Activated T-cell treated with anti-CD3 and anti-CD28 coated beads for 24 hours (primary cell): ENCODE data around the gene SIGLEC1.

Experiments
- DNase-seq: peaks from one replicate; pipeline ENCODE4 v3.0.0-alpha.2; 2020; ENCODE audit warnings: low read depth

The SIGLEC1 gene

DNA sequence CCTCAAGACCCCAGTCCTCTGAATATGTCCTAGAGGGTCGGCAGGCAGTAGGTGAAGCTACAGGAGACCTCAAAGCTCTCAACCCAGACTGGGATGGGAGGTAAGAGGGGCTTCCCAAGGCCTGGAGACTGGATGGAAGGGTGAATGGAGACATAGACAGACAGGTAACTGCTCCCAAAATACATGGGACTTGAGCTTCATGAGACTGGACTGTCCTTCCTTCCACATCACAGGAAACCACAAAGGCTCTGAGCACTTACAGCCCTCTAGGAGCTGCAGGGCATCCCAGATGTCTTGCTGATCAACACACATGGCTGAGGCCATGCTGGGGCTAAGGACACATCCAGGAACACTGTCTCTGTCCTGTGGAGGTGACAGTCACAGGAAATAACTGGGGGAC, 31.6 kb upstream of the SIGLEC1 start:
- no peak for DNase-seq

DNA sequence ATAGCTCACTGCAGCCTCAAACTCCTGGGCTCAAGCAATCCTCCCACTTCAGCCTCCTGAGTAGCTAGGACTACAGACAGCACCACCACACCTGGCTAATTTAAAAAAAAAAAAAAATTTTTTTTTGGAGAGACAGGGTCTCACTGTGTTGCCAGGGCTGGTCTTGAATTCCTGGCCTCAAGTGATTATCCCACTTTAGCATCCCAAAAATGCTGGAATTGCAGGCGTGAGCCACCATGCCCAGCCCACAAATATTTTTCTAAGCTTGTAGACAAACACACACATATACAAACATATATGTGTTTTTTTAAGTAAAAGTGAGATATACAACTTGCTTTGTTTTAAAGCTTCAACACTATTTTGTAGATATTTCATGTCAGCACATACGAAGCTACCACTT, 30.9 kb upstream of the SIGLEC1 start:
- DNase-seq, result no peak

DNA sequence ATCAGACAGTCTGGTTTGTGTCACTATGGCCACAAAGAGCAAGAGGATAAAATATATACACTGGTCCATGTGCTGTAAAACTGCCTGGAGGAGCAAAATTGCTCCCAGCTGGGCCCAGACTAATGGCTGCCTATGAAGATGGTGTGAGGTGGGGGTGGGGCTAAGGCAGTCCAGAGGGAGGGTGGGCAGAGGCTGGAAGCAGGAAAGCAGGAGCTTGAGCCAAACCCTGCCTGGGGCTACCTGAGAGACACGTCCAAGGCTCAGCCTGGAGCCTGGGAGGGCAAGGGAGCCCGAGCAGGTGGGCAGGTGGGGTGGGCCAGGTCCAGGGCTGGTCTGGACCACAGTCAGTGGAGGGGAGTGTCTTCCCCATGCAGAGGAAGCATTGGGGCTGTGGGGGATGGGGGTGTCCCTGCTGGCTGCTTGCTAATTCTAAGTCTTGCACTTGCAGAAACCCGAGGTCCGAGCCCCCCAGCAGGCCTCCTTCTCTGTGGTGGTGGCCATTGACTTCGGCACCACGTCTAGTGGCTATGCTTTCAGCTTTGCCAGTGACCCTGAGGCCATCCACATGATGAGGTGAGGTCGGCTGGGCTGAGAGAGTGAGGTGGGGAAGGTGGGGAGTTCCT, 29.5 kb upstream of the SIGLEC1 start:
- no peak for DNase-seq

DNA sequence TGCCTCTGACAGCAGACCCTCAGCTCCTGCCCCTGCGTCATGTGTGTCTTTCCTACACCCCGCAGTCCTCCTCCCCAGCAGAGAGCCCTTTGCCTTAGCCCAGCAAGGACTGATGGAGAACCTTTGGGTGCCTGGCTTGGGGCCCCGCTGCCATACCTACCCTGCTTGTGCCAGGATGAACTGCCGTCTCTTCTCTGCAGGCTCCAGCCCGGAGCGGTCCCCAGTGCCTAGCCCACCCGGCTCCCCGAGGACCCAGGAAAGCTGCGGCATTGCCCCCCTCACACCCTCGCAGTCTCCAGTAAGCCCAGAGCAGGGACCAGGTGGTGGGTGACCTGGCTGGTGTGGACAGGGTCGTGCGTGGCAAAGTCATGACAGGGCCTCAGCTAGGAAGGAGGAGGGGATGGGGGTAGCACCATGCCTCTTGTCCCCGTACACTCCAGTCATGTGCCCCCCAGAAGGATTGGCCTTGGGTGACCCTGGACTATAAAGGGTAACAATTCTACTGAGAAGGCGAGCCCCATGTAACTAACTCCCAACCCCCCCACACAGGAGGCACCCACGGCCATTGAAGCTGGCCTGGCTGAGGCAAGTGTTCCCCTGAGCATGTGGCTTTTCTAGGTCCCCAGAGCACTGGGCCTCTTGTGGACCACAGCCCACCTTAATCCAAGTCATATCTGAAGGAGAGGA, 28.4 kb upstream of the SIGLEC1 start:
- no peak for DNase-seq

DNA sequence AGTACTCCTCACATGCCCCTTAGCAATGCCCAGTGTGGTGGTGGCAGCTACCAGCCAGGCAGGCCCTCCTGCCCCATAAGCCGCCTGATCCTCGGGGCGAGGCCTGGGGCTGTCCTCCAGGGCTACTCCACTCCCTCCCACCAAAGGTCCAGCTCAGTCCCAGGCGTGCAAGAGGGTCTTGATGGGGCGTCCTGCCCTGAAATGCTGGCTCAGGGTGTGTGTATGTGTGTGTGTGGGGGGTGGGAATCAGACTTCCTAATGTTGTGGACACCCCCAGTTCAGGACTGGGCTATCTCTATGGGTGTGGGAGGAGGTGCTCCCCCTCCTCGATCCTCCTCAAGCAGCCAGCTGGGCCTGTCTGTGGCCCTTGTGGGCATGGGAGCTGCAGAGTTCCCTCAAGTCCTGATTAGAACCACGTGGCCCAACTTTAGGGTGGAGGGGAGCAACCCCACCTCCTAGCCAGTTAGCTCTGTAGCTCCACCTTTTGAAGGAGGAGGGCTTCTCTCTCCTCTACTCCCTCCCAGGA, 27.6 kb upstream of the SIGLEC1 start:
- DNase-seq, result no peak

DNA sequence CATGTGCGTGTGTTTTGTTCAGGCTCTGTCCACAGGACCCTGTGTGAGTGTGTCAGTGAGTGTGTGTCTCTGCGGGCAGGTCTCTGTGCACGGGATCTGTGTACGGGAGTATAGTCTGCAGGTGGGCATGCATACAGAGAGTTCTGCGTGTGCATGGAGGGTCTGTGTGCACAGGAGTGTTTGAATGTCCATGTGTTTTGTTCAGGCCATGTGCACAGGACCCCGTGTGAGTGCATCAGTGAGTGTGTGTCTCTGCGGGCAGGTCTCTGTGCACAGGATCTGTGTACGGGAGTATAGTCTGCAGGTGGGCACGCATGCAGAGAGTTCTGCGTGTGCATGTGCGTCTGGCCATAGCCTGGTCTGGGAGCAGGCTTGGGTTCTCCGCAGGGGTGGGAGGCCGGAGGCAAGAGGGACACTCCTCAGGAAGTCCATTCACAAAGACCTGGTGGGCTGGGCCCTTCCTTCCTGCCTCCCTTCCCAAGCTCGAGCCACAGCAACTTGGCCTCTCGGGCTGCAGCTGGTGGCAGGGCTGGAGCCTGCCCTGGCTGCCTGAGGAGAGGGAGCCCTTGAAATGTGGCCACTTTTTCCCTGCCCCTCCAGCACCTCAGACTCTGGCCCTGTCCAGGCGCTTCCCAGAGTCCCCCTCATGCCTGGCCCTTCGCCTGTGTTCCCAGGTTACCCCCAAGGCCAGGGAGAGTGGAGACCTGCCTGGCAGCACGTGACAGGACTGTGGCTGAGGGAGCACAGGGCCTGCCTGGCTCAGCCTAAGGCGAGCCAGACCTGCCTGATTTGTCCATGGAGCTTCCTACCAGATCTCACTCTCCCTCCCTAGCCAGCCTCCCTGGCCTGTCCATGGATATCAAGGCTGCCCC, 26.9 kb upstream of the SIGLEC1 start:
- no peak for DNase-seq

DNA sequence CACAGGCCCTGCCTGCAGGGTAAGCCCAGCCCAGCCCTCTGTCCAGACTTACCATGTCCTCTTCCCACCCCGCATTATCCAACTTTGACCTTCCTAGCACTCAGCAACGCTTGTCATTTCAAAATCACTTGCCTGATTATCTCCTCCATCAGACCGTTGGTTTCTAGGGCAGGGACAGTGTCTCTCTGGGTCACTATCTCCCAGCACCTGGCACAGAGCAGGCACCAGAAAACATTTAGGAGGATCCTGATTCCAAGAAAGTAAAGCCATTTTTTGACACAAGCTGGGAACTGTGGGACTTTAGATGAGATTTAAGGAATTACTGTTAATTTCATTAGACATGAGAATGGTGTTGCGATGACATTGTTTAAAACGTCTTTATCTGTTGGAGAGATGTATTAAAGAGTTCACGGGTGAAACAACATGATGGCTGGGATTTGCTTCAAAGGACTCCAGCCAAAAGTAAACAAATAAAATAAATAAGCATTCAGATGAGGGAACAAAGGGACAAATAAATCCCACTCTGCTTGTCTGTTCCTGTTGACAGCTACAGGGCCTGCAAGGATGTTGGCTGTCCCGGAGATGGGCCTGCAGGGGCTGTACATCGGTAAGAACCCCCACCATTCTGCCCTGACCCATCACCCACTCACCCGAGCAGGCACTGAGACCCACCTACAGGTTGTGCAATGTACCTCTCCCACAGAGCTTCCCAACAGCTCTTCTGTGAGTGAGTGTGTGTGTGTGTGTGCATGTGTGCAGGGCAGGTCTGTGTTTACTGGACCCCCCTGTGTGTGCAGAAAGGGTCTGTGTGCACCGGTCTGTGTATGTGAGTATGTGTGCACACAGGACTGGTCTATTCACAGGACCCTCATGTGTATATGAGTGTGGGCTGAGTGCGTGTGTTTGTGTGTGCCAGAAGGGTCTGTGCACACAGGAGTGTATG, 26.0 kb upstream of the SIGLEC1 start:
- DNase-seq, result no peak

DNA sequence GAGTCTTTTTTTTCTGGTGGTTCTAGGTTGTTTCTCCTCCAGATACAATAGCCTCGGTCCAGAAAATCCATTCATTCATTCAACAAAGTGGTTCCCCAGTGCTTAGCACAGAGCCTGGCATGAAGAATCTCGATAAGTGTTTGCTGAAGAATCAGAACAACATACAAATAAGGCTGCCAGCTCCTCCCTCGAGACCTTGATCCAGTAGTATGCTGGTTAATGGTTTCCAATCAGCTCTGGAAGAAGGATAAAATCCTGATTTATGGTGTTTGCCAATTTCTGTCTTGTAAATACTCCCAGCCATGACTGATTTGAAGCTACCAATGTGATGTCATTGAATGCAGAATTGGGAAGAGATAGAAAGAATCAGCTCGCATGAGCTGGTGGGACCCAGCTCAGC, 23.4 kb upstream of the SIGLEC1 start:
- no peak for DNase-seq

DNA sequence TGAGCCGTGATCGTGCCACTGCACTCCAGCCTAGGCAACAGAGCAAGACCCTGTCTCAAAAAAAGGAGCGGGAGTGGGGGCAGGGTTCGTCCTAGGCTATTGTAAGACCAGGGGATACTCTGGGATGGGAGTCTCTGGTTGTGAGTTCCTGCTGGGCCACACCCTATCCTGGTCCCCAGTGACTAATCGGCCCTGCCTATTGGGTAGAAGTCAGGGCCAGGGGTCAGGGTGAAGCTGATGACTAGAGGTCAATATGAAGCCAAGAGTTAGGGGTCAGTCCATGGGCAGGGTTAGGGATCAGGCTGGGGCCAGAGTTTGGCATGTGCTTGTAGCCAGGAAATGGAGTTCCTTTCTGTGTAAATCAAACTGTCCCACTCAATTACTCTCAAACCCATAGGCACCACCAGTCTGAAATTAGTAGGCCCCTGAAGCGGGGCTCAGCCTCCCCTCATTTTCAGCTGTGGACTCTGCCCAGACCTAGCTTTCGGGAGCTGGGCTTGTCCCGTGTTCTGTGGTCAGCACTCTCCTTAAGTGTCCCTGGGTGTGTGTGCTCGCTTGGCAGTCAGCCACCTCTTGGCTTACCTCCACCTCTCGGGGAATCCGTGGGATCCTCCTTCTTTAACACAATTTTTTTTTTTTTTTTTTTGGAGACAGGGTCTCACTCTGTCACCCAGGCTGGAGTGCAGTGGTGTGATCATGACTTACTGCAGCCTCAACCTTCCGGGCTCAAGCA, 21.9 kb upstream of the SIGLEC1 start:
- DNase-seq, result no peak

DNA sequence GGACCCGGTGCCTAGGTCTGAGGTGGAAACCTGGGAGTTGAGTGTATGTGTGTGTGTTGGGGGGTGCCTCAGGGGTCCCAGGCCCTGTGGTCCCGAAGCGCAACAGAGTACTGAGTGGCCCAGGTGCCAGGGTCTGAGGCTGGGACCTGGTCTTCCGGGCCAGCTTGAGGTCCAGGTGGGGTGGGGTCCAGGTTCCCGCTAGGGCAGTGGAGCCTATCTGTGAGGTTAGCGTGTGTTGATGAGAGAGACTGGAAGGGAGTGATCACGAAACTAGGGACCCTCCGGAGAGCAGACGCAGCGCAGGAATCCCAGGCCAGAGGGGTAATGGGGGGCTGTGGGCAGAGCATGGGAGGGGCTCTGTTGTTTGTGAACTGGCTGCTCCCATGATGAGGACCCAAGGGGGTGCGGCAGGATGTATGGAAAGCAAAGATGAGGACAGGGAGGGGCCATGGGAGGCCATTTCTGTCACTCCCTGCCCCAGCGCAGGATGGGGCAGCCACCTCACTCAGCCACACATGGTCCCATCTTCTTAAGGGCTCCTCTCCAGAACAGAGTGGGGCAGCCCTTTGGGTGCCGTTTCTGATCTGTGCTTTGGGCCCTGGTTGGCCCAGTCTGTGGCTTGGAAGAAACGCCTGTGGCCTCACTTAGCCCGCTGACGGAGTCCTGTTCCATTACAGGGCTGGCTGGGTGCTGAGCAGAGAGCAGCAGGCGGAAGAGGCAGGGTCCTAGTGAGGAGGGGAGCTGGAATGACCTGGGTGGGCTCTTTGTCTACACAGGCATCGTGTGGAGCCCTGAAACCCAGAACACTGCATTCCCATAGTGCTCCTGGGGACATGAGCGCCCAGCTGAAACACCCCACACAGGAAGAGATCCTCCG, 21.0 kb upstream of the SIGLEC1 start:
- DNase-seq, result no peak

DNA sequence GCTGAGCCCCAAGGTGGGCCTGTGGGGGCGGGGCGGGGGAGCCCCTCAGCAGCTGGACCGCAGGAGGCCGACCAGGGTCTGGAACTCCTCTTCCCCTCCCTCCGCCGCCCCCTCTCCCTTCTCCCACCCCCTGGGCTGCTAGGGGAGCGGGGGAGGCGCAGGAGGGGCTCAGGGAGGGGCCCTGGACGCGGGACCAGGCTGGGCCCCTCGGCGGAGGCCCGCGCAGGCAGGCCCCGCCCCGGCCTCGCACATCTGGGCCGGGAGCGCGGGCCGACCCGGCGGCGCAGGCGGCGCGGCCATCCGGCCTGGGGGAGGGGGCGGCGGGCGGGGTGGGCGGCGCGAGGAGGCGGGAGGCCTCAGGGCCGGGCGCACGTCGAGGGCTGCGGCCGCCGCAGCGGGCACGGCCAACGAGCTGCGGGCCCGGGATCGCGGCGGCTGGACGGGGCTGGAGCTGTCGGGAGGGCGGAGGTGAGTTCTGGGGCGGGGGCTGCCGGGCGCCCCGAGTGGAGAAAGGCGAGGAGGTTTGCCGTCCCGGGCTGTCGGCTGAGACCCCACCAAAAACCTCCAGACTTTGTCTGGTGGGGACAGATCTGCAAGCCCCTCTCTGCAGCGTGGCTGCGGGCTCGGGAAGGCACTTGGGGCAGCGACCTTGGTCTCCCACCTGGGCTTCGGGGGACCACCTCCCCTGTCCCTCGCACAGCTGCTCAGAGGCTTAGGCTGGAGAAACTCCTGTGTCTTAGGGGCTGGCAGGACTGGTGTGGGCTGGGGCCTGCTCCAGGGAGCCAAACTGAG, 20.1 kb upstream of the SIGLEC1 start, which contains the start of gene HSPA12B:
HSPA12B (plus strand) TSS at position 359 of the 792 bp plus-strand sequence. CDS start 5,990 bp downstream, outside the sequence.
- DNase-seq, result no peak

DNA sequence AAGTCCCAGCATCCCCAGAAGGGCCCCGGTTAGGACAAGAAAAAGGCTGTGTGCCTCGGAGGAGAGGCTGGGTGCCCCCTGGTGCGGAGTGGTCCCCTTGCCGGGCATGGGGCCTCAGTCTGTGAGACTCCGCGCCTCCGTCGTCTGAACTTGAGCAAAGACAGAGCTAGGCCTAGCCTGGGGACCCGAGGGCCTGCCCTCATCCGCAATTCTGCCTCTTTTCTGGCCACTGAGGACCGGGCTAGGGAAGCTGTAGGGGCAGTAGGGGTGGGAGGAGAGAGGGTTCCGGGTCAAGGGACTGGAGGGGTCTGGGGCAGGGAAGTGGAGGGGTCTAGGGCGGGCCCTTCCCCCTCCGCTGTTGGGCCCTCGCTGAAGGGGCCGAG, 19.5 kb upstream of the SIGLEC1 start:
- no peak for DNase-seq

DNA sequence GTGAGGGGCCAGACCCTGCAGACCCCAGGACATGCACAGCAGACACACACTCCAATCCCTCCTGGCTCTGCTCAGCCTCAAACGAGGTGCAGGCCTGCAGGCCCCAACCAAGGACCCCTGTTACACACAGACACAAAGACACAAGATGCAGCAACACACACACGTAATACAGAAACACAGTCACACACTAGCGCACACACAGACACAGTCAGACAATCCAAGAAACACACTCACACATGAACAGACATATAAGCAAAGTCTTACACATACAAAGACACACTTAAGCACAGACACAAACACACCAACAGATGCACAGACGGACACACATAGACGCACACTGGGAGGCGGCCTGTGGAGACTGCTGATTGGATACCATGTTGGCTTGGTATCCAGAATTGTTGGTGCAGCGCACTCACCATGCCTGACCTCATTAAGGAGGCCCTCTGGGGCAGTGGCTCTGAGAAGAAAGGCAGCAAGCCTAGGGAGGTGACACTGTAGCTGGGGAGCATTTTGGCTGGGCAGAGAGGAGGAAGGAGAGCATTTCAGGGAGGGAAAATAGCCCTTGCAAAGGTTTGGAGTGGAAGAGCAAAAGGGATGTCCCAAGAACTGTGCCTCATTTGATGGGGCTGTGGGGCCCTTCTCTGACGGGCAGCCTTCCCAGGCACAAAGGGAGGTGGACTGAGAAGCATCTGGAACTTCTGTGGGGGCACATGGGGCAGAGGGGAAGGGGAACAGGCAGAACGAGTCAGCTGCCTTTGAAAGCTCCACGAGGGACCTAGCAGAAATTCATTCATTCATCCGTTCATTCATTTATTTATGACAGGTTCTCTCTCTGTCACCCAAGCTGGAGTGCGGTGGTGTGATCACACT, 18.6 kb upstream of the SIGLEC1 start:
- DNase-seq, result no peak

DNA sequence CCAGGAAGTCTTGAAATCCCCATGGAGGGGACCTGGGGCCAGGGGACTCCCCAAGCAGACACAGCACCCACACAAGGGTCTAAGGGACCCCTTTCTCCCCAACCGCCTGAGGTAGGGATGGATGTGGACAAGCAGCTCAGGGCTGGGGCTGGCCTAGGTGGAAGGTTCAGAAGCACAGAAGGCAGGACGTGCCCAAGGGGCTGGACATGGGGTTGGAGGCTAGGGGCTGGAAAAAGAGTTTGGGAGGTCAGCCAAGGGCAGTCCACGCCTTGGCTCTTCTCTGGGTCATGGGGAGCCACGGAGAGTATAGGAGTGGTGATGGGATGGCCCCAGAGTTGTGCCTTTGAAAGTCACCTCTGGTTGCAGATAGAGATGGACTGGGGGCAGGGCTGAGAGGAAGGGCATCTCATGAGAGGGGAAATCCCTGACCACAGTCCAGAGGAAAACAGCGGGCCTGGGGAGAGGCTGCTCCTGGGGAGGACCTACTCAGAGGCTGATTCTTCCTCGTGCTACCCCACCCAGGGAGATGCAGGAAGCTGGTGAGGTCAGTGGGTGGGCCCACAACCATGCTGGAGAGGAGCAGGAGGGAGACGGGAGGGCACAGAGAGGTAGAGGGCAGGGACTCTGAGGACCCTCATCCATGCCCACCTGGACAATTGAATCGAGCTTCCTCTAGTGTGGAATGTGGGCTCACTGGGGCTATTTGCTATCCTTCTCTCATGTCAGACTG, 17.6 kb upstream of the SIGLEC1 start:
- DNase-seq, result no peak

DNA sequence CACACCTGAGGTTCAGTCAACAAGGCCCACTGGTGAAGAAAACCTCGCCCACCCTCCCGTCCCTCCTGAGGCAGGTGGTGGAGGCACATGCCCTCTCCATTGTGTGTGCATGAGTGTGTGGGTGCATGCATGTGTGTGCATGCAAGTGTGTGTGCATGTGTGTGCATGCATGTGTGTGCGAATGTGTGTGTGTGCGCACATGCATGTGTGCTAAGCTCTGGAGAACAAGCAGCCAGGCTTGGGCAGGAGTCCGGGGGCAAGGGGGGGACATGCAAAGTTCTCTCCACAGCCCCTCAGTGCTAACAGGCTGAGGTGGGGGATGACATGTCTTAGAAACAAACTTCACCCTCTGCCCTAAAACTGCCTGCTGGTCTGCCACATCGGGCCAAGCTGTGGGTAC, 17.0 kb upstream of the SIGLEC1 start:
- DNase-seq, result no peak

DNA sequence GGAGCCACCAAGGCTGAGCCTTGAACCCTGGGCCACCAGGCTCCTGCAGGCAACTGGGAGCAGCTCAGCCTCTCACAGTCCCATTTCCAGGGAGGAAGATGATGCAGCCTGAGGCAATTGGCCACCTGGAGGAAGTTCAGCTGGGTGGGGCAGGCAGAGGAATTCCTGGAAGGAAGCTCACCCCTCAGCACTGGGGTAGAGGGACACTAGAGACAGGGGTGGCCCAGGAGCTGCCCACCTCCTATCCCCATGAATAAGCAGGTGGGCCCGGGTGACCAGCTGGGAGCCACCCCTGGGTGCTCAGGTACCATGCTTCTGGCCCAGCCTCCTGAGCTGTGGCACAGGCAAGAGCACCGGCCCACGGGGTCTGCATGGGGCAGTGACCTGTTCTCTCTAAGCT, 16.5 kb upstream of the SIGLEC1 start:
- no peak for DNase-seq

DNA sequence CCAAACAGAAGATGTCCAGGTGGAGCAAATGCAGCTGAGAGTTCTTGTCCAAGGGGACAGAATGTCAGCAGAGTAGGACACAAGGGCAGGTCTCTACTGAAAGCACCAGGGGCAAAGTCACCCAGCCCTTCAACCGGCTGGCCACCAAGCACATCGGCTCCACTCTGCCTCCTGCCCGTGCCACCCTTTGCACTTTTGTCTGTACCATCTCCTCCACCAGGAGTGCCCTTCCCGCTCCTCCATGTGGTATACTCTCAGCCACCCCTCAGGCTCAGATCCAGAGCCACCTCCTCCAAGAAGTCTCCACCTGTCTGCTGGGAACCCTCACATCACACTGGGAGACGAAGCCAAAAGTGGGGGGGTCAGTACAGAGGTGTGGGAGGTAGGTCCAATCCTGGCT, 16.0 kb upstream of the SIGLEC1 start:
- no peak for DNase-seq
